Activated CD8-positive, alpha-beta memory T cell treated with anti-CD3 and anti-CD28 coated beads, Interleukin-2, amount 50 U/mL, for 24 hours (primary cell): ENCODE data around the gene PHYKPL.

Experiments used
- DNase-seq: peaks from one replicate; pipeline ENCODE4 v3.0.0-alpha.2; 2020; ENCODE audit errors: extremely low read depth

The PHYKPL gene

DNA sequence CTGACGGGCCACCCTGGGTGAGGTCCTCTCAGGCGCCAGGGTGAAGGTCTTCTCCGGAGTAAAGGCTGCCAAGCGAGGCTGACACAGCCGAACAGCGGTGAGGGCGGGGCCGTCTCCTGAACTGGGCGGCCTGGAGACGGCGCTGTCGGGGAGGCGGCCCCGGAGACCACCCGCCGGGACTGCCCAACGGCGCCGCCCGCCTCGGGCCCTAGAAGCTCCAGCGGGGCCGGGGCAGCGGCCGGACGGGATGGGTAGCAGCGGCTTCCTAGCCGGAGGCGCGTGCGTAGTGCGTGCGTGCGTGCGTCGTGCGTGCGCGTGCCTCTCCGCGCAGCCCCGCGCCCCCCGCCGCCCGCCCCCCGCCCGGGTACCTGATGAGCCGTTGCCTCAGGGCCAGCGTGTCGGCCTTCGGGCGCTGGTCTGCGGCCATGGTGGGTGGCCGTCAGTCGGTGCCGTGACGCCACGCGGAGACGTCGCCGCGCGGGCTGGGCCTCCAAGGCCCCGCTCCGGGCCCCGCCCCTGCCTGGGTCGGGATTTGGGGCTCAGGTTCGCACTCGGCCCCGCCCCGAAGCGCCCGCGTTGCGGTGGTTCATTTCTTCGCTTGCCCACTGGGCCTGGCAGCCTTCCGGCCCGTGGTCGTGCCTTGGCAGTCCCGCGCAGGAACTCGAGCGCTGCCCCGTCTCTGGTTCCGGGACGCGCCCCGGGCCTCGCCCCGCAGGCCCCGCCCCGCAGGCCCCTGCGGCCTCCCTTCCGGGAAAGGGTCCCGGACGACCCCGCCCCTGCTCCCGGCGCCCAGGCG is at the start of gene PHYKPL:
TSS of gene PHYKPL (minus strand) at position 679 of the 796 bp plus-strand sequence. CDS start at position 427, 252 bp downstream.
- no peak for DNase-seq

DNA sequence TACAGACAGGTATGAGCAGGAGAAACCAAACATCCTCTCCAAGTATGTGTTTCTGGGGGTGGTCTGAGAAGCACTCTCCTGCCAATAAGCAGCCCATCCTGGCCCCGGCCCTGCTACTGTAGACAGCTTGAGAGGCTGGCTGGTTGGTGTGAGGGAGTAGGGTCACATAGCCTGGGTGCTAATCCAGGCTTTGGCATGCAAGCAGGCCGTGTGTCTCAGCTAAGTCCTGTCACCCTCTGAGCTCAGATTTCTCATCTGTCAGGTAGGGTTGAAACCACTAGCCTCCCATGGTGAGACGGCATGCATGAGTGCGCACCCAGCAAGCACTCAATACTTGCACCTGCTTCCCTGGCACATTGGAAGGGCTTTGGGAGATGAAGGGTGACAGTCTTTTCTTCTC is 49.8 kb upstream of the PHYKPL start:
- DNase-seq, result no peak

DNA sequence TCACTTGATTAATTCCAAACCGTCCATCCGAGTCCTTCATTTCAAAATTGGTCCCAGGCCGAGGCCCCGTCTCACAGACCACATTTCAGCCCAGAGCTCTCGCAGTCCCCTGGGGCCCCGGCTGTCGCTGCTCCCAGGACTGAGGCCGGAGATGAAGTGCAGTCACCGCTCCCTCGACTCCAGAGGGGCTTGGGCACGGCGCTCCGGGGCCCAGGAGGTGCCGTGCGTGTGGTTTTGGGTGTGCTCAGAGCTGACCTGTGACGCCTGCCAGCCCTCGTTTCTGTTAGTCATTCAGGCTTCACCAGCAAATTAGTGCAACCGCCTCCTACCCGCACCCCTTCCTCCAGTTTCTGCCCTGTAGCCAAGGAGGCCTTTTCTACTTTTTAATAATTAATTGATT is 48.7 kb upstream of the PHYKPL start:
- DNase-seq, result no peak

DNA sequence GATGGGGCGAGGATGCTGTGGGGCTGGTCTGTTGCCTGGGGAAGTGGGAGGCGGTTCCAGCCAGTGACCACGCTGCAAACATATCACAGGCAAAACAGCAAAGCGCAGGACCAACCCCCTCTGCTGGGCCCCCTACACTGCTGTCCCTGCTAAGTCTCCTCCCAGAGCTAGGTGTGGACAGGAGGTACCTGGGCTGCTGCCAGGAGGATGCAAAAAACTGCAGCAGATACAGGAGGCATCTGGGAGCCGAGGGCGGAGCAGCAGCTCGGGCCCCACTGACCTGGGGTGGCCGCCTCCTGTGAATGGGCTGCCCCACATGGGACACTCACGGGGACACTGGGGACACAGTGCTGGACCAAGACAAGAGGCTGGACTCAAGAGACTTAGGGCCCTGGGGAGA is 48.0 kb upstream of the PHYKPL start:
- DNase-seq, result no peak

DNA sequence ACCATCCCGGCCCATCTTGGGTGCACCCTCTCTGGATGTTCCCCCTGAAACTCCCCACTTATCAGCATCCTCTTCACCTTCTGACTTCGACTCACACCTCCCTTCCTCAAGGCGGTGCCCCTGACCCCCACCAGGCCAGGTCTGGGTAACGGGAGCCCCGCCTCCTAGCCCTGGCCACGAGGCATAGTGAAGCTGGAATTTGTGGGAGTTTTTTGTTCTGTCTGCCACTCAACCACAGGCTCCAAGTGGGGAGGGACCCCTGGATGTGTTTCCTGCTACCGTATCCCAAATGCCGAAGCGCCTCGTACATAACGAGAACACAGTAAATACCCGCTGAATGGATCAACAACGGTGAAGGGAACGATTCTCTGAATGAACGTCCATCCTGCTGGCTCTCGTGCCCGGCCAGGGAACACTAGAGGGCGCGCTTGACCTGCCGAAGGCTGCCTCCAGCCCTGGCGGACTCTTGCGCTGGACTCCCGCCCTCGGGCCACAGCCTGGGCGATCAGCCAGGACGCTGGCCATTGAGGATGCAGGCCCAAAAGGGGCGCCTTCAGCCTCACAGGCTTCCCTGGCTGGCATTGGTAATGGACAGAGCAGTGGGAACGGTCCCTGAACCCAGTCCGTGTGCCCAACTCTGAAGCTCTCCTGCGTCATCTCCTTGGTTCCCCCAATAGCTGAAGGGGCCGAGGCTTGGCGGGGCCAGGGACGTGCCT is 47.3 kb upstream of the PHYKPL start:
- peak; percentile 20 for DNase-seq

DNA sequence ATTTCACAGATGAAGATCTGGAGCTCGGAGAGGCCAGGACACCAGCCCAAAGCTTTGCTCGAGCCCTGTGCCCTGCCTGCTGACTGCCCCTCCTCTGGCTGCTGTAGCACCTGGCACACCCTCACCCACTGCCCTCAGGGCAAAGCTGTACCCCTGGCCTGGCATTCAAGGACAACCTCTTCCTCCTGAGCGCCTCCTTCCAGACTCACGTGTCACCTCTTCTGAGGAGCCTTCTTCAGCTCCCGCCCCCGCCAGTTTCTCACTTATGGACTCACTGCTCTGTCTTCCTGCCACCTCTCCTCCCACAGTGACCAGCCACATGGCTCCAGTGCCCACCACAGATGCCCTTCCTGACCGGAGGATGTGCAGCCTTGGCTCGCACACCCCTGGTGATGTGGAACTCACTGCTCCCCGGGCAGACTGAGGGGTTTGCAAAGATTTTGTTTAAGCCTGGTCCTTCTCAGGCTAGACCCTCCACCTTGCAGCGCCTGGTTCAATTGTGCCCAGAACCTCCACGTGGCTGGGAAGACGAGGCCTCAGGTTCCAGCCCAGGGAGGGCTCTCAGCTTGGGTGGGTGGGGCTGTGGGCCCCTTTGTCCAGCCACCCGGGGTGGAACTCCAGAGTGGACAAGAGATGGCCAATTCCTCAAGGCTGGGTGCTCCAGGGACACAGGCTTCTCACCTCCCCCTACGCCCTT is 46.6 kb upstream of the PHYKPL start:
- no peak for DNase-seq

DNA sequence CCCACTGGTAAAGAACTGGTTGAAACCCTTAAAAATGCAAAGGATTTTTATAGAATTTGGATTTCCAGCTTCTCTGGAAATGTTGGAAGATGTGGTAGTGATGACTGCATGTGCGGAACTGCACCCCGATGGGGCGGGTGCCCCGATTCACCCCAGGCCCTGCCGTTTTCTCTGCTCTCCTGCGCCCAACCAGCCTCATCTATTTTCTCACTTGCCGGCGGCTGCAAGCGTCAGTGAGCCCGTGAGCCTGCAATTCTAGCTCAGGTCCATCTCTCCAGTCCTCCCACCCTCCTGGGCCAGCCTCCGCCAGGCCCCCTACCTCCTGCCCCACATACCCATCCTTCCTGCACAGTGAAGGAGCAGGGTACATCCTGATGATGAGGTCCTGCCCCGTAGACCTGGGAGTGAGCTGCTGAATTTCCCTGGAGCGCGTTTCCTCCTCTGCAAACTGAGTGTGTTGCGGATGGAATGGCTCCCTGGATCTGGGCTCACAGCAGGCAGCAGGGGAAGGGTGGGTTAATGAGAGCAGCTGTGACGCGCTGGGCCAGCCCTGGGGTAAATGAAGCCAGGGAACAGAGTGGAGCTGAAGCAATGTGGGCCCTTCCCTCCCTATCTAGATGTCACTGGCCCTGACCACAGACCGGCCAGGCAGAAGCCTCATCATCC is 45.9 kb upstream of the PHYKPL start:
- no peak for DNase-seq

DNA sequence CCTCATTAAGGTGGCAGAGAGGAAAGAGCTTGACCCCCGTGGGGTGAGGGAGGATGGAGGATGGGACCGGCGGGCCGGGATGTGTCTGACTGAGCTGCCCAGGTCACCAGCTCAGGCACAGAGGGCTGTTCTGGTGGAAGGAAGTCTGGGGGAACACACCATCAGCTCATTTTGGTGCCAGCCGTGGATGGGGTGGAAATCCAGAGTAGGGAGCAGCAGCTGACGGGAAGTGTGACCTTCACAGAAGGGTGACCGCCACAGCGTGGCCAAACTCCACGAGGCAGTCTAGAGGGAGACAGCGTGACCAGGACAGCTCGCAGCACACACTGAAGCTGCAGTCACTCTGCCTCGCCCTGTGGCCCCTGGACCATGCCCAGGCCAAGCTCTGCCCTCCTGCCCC is 45.3 kb upstream of the PHYKPL start:
- DNase-seq, result no peak

DNA sequence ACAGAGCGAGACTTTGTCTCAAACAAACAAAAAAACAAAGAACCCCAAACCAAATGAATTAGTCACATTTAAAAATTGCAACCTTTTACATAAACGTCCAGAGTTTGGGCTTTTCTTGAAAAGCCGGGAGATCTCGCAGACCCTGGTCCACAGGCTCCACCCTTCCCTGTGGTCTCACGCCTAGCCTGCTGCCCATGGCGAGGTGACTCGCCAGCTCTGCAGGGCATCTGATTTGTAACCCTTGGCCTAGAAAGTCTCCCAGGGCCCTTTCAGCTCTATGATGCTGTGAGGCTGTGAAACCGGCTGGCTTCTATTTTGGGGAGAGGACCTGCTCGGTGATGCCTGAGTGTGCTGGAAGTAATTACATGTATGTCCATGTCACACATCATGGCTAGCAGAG is 44.7 kb upstream of the PHYKPL start:
- no peak for DNase-seq

DNA sequence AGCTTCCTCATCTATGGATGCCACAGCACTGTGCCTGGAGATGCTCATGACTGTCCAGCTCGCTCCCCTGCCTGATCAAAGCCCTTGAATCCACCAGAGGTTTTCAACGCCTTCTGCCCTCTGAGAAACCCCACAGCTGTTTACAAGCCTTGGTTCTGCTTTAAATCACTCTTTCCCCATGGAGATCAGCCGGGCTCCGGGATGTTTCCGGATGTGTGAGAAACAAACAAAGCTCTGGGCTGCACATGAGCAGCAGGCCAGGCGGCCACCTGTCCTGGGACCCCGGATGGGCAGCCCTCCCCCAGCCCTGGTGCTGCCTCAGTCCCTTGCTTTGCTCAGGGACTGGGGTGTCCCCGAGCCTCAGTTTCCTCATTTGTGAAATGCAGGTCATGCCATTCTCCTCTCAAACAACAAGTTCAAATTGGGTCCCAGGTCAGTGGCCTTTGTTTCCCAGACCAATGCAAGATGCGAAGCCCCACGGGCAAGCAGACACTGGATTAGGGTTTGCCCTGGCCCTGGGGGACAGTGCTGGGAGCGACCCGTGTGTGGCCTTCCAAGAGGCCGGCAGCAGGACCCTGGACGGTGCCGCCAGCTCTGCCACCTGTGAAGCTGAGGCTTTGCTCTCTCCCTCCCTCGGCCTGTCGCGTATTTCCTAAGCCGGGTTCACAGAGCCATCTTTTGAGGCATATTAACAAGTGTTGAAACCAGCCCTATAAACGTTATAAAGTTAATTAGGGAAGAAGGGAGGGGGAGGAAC is 42.4 kb upstream of the PHYKPL start:
- DNase-seq, result no peak

DNA sequence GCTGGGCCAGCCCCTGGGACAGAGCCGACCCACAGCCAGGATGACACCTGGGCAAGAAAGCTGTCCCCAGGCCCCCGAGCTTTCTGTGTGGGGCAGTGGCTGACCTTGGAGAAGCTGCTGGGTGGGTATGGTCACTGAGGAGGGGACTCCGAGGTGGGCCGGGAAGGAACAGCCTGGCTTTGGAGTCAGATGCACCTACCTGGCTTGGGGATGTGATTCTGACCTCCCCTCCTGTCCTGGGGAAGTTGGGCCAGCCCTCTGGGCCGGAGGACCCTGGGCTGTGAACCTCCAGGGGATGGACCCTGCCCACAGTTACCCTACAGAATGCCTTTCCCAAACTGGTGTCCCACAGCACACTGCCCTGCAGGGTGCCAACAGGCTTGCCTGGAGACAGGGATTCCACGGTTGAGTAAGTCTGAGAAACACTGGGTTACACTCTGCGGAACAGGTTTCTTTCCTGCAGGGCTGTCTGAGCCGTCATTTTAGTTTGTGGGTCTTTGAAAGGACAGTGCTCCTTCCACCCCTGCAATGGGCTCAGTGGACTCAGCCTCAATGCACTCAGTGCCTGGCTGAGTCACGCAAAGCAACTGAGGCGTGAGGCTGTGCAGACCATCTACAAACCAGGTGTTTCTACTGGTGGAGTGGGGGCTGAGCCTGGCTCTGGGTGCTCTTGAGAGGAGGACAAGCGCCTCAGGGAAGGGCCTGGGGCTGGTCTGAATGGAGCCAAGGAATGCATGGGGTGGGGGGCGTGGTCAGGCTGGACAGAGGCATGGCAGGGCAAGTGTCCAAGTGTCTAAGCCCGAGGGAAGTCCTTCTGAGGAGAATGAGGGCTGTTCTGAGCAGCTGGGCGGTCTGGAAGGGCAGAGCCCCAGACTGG is 41.3 kb upstream of the PHYKPL start:
- DNase-seq, result no peak

DNA sequence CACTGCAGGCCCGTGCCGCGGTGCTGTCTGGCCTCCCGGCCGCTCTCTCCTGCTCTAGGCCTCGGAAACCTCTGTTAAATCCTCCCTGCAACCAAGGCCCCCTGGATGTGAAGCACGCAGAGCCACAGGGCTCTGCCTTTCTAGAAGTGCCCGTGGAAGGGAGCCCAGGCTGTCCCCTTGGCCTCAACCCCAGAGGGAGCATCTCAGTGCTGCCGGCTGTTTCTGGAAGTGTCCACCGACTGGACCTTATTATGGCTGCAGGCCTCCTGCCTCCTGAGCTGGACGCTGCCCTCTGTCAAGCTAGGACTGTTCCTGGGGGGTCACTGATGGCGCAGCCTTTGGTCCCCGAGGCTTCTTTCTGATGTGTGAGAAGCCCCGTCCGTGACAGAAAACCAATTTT is 40.4 kb upstream of the PHYKPL start:
- no peak for DNase-seq

DNA sequence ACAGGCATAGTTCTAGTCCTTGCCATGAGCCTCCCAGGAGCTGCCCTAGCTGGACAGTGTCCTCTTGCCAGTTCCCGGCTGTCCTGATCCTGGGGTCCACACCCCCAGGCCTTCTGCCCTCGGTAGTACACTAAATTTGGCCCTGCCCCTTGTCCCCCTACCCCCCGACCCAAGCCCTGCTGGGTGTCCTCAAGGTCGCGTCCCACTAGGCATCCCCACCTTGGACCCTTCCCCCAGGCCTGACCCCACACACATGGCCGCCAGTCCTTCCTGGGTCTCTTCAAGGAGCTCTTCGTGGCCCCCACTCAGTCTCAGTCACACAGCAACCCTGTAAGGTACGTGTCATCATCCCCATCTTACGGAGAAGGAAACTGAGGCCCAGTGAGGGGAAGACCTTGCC is 40.0 kb upstream of the PHYKPL start:
- DNase-seq, result no peak

DNA sequence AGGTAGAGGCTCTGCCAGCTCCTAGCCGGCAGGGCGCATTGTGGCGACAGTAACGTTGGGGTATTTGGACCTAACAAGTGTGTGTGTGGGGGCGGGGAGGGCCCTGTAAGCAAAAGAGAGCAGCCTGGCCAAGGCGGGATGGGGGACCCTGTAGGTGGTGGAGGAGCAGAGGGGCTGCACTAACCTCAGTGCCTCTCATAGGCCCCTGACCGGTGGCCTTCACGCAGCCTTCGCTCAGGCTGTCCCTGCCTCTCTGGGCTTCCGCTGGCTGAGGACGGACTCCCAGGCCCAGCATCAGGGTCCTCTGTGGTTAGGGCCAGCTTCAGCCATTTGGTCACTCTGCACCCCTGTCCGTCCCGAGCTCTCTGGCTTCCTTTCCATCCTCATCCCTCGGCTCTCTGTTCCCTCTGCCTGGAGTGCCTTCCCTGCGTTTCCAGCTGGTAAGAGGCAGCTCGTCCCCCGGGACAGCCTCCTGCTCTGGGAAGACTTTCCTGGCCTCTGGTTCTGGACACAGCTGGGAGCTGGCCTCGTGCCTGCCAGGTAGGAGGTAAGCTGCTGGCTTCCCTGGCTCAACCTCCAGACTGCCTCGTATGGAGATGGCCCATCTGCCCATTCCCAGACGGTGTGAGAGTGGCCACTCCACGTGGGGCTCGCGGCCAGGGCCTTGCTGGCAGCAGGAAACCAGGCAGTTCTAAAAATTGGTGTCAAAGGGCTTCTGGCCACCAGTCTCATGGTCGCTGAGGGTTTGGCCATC is 39.3 kb upstream of the PHYKPL start:
- no peak for DNase-seq

DNA sequence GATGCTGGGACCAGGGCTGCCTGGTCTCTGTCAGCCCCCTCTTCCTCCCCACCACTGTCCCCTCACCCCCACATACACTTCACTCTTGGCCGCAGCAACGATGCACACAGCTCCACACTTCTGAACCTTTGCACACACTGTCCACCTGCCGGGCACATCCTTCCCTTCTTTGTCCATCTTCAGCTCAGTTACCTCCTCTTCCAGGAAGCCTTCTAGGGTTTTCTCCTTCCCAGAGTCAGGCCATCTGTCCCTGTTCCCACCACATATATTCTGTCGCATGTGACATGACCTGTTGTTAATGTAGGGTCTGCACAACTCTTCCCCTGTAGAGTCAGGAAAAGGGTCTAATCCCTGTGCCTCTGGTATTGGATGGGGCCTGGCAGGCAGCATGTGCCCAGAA is 38.6 kb upstream of the PHYKPL start:
- no peak for DNase-seq

DNA sequence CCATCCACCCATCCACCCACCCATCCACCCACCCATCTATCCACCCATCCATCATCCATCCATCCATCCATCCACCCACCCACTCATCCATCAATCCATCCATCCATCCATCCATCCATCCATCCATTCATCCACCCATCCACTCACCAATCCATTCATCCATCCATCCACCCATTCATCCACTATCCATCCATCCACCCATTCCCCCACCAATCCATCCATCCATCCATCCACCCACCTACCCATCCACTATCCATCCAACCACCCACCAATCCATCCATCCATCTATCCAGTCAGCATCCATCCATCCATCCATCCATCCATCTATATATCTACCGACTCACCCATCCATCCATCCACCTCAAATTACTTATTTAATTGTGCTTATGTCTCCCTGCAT is 36.9 kb upstream of the PHYKPL start:
- DNase-seq, result no peak

DNA sequence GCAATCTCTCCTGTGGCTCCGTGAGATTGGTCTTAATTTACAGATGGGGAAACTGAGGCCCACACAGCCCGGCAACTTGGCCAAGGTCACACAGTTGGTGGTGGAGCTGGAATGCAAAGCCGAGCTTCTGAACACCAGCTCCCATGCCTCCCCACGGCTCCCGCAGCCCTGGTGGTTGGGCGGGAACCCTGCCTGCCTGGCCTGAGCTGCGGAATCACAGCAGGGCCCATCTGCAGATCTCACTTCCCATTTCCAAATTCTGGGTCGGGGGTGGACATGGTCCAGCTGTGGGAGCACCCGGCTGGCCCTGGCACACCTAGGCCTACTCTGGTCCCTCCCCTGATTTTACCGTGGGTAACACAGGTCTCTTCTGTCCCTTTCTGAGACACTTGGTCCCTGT is 35.3 kb upstream of the PHYKPL start:
- no peak for DNase-seq

DNA sequence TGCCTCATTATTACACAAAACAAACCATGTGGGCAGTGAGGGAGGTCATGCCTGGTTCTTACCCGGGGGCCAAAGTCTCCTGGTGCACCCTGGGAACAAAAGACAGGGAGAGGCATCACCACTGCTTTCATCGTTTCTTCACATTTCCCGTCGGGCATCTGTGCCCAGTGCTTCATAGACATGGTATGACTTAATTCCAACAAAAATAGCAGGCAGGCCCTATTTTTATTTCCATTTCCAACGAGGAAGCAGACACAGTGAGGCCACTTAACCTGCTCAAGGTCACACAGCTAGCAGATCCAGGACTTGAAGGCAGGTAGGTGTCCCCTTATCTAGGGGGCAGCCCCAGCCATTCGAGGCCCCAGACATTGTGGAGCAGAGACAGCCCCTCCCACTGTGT is 34.6 kb upstream of the PHYKPL start:
- DNase-seq, result no peak

DNA sequence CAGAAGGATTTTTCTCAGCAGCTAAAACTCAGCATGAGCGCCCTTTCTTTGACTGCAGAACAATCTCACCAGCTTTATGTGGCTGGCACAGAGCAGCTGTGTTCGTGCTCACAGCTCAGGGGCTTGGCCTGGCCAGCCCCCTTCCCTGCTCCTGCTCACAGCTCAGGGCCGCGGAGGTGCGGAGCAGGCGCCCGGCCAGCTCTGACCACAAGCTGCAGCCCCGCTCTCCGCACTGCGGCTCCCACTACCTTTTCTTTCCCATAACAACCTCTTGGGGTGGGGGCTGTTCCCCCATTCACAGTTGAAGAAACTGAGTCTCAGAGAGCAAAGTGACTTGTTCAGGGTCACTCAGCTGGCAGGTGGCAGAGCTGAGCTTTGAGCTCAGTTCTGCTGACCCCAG is 34.0 kb upstream of the PHYKPL start:
- DNase-seq, result no peak

DNA sequence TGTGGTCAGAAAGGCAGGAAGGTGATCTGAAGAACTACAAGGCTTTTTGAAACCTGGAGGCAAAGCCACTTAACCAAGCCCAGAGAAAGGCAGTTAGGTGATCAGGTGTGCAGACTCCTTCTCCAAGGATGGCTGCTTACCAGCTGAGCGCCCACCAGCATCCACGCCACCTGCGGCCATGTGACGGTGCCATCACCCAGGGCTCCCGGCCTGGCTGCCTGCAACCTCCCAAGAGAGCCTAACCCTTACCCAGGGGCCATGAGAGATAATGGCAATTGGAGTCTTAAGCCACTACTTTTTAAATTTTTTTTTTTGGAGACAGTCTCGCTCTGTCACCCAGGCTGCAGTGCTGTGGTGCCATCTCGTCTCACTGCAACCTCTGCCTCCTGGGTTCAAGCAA is 33.1 kb upstream of the PHYKPL start:
- DNase-seq, result no peak
